Stomach (tissue), 4 donors: ENCODE results near the gene GCKR.

Experiments used
- CTCF ChIP-seq, 7 experiments: fragments of 450-650 bp in 4 of 7; fragments of 200-600 bp in 3 of 7; sonication (generic) in 3 of 7; IDR thresholded peaks; one replicate each; pipeline ENCODE4 v1.5.1; 2016 to 2019; ENCODE audit warnings: antibody characterized with exemption in 7 of 7, control low read depth in 2 of 7, mild to moderate bottlenecking in 1 of 7
- EP300 ChIP-seq: sonication (generic); formaldehyde crosslinking; IDR thresholded peaks from one replicate; pipeline ENCODE4 v1.6.1; 2017; ENCODE audit warnings: antibody characterized with exemption

- TF ChIP-seq EP300 (no peak), CTCF (IDR thresholded peaks at IDR 0.05) (no peak)
Measured at GRCh38 chr2:27507293-27507692, 10.7 kb downstream of the GCKR start.
